HepG2 (cell line): ENCODE data around the gene TMEM132D. TPM values are rescaled to one million over a fixed set of nuclear protein-coding genes. Genes with fewer than 3 reads are reported as not detected.

Source experiments
- ATAC-seq: fragments of 200-7000 bp; cut with Tn5 transposase; 3 replicates; pipeline ENCODE4 v1.9.1; 2020; ENCODE audit warnings: mild to moderate bottlenecking, moderate library complexity
- BruUV-seq: library from RNA; stranded (reverse); fragments of 400-500 nt; replicated peaks from 2 replicates; lab custom pipeline; 2021; lab: Mats Ljungman, UMichigan
- CTCF ChIA-PET: fragments of 300-600 bp; formaldehyde crosslinking; extraction: SDS; loops from one replicate; lab custom pipeline; 2021; ENCODE audit warnings: low total read pairs, inconsistent platforms, low intra/inter-chr PET ratio; lab: Yijun Ruan, JAX
- POLR2A ChIA-PET: fragments of 350-600 bp; sonication (Branson Sonifier 250); formaldehyde crosslinking; loops from one replicate; lab custom pipeline; 2020; ENCODE audit warnings: antibody characterized with exemption, inconsistent platforms; lab: Yijun Ruan, JAX
- DNase-seq: peaks from one replicate; pipeline ENCODE4 v3.0.0-alpha.2; 2015; ENCODE audit warnings: low spot score
- FAIRE-seq: peaks from 3 replicates; lab custom pipeline; 2011; peaks lifted over from hg19 to GRCh38; lab: Jason Lieb, UNC
- H2AFZ ChIP-seq: one replicate; pipeline ENCODE4 v1.6.1; 2011; ENCODE audit warnings: low read length, inconsistent platforms
- H3K27ac ChIP-seq: fragments of 300-600 bp; 3 replicates; pipeline ENCODE4 v1.8.0; 2011; ENCODE audit warnings: mixed run types, mild to moderate bottlenecking, mixed read lengths, low read length, inconsistent platforms; ENCODE audit not compliant: insufficient read depth; ENCODE audit errors: extremely low read length
- H3K27me3 ChIP-seq, 2 experiments: fragments of 200-600 bp in 1 of 2; 2 replicates in 1 of 2; 3 replicates in 1 of 2; pipeline versions ENCODE4 v1.6.0 to v1.8.0; 2011; ENCODE audit warnings: low read length in 2 of 2, mild to moderate bottlenecking in 2 of 2, moderate library complexity in 2 of 2, inconsistent platforms in 1 of 2; ENCODE audit not compliant: insufficient read depth in 2 of 2, control insufficient read depth in 1 of 2
- H3K36me3 ChIP-seq, 2 experiments: fragments of 200-600 bp in 1 of 2; replicated peaks in 1 of 2; 2 replicates in 1 of 2; 3 replicates in 1 of 2; pipeline versions ENCODE4 v1.5.1 to v1.8.0; 2011; ENCODE audit warnings: low read length in 2 of 2, inconsistent platforms in 1 of 2; ENCODE audit not compliant: insufficient read depth in 2 of 2, control insufficient read depth in 1 of 2
- H3K4me1 ChIP-seq: 2 replicates; pipeline ENCODE4 v1.5.1; 2012; ENCODE audit warnings: low read length, inconsistent platforms; ENCODE audit not compliant: insufficient read depth
- H3K4me2 ChIP-seq: 2 replicates; pipeline ENCODE4 v1.6.0; 2011; ENCODE audit warnings: low read depth, low read length, inconsistent platforms
- H3K4me3 ChIP-seq, 3 experiments: fragments of 200-600 bp in 1 of 3; sonication (generic), shearing (Covaris generic) in 1 of 3; replicated peaks in 1 of 3; 2 replicates each; pipeline ENCODE4 v1.5.1; 2011 to 2016; ENCODE audit warnings: low read length in 3 of 3, inconsistent platforms in 2 of 3, low read depth in 2 of 3, mild to moderate bottlenecking in 2 of 3, control low read depth in 1 of 3, mixed read lengths in 1 of 3; ENCODE audit not compliant: insufficient read depth in 1 of 3
- H3K79me2 ChIP-seq: one replicate; pipeline ENCODE4 v1.6.1; 2011; ENCODE audit warnings: low read length, inconsistent platforms; ENCODE audit not compliant: insufficient read depth
- H3K9ac ChIP-seq: 2 replicates; pipeline ENCODE4 v1.6.0; 2011; ENCODE audit warnings: mild to moderate bottlenecking, low read depth, low read length, inconsistent platforms; ENCODE audit not compliant: insufficient read depth
- H3K9me3 ChIP-seq: 2 replicates; pipeline ENCODE4 v1.5.1; 2012; ENCODE audit warnings: mild to moderate bottlenecking, low read length
- H4K20me1 ChIP-seq: 2 replicates; pipeline ENCODE4 v1.6.0; 2011; ENCODE audit warnings: inconsistent platforms, mild to moderate bottlenecking, low read length, moderate library complexity; ENCODE audit not compliant: insufficient read depth
- ATF6 ChIP-seq: sonication (generic); formaldehyde crosslinking; conservative IDR thresholded peaks from 2 replicates; pipeline ENCODE4 v1.4.0; 2020; ENCODE audit warnings: missing genetic modification reagents
- CC2D1A ChIP-seq: sonication (generic); formaldehyde crosslinking; IDR thresholded peaks from 2 replicates; pipeline ENCODE4 v1.8.1; 2023; ENCODE audit warnings: mild to moderate bottlenecking, missing genetic modification reagents
- EED ChIP-seq: sonication (generic); formaldehyde crosslinking; IDR thresholded peaks from 2 replicates; pipeline ENCODE4 v1.5.0; 2020; ENCODE audit warnings: mild to moderate bottlenecking, missing genetic modification reagents
- HMGA1 ChIP-seq: sonication (generic); formaldehyde crosslinking; conservative IDR thresholded peaks from 2 replicates; pipeline ENCODE4 v1.4.0; 2020; ENCODE audit warnings: missing genetic modification reagents
- LCORL ChIP-seq, 2 experiments: fragments of 450-650 bp in 1 of 2; sonication (generic) in 1 of 2; formaldehyde crosslinking in 1 of 2; IDR thresholded peaks; 2 replicates each; pipeline versions ENCODE4 v1.5.0 to v1.6.1; 2017 to 2020; ENCODE audit warnings: antibody characterized with exemption in 1 of 2, missing genetic modification reagents in 1 of 2
- MTA3 ChIP-seq: sonication (generic); formaldehyde crosslinking; IDR thresholded peaks from 2 replicates; pipeline ENCODE4 v1.4.0; 2020; ENCODE audit warnings: missing genetic modification reagents
- MTF2 ChIP-seq: sonication (generic); formaldehyde crosslinking; IDR thresholded peaks from 2 replicates; pipeline ENCODE4 v1.5.0; 2020; ENCODE audit warnings: missing genetic modification reagents, borderline replicate concordance
- NFAT5 ChIP-seq: sonication (generic); formaldehyde crosslinking; IDR thresholded peaks from 2 replicates; pipeline ENCODE4 v1.4.0; 2020; ENCODE audit warnings: missing genetic modification reagents
- RXRA ChIP-seq: sonication (generic); formaldehyde crosslinking; IDR thresholded peaks from 2 replicates; pipeline ENCODE4 v1.5.1; 2020; ENCODE audit warnings: missing genetic modification reagents
- SALL1 ChIP-seq: sonication (generic); formaldehyde crosslinking; IDR thresholded peaks from 2 replicates; pipeline ENCODE4 v1.8.0; 2022; ENCODE audit warnings: mild to moderate bottlenecking, missing genetic modification reagents
- SIX4 ChIP-seq: sonication (generic); formaldehyde crosslinking; IDR thresholded peaks from 2 replicates; pipeline ENCODE4 v1.4.0; 2020; ENCODE audit warnings: missing genetic modification reagents
- SRSF9 ChIP-seq: fragments of 200-400 bp; formaldehyde crosslinking; IDR thresholded peaks from 2 replicates; pipeline ENCODE4 v1.6.1; 2018; ENCODE audit warnings: borderline replicate concordance, mild to moderate bottlenecking, low read depth, low read length; ENCODE audit not compliant: insufficient read depth, poor library complexity, severe bottlenecking
- TCF12 ChIP-seq, 2 experiments: fragments of 450-650 bp in 1 of 2; sonication (generic) in 1 of 2; formaldehyde crosslinking in 1 of 2; IDR thresholded peaks; 2 replicates each; pipeline versions ENCODE4 v1.6.1 to v1.8.0; 2017 to 2022; ENCODE audit warnings: antibody characterized with exemption in 1 of 2, mild to moderate bottlenecking in 1 of 2, missing genetic modification reagents in 1 of 2, moderate library complexity in 1 of 2
- ZFP41 ChIP-seq: sonication (generic); formaldehyde crosslinking; IDR thresholded peaks from 2 replicates; pipeline ENCODE4 v1.4.0; 2020; ENCODE audit warnings: mild to moderate bottlenecking, missing genetic modification reagents, borderline replicate concordance
- ZNF30 ChIP-seq: sonication (generic); formaldehyde crosslinking; IDR thresholded peaks from 2 replicates; pipeline ENCODE4 v1.5.0; 2020; ENCODE audit warnings: mild to moderate bottlenecking, missing genetic modification reagents
- WGBS: methylation state at CpG from one replicate; pipeline ENCODE4 v1.1.6; 2017; ENCODE audit warnings: low lambda C conversion rate; 5-methylcytosine and 5-hydroxymethylcytosine counted together
- in situ Hi-C: cut with HindIII; loops from 2 replicates; pipeline ENCODE4 v1.10.0; 2017; ENCODE audit warnings: low pct_unique_long_range_greater_than_20kb; ENCODE audit not compliant: extremely low pct_ligation_motif_present
- intact Hi-C: fragments of 100-400 bp; cut with micrococcal nuclease; formaldehyde crosslinking; loops from one replicate; pipeline ENCODE4 v1.10.0; 2022; ENCODE audit not compliant: unreplicated experiment
- polyA plus RNA-seq, 8 experiments: library from polyadenylated mRNA; depleted of rRNA in 3 of 8; stranded (reverse) in 7 of 8; unstranded in 1 of 8; fragments of >200 nt; fragmentation: Illumina TruSeq in 4 of 8; extraction: Trizol in 4 of 8; gene quantifications; 2 replicates each; pipeline versions ENCODE4 v1.2.1 to v1.2.3, GENCODE V29; 2011 to 2016; ENCODE audit warnings: low read depth in 4 of 8, missing spikeins in 1 of 8, mixed read lengths in 1 of 8; ENCODE audit not compliant: insufficient read depth in 1 of 8
- total RNA-seq, 5 experiments: library from RNA; depleted of rRNA; stranded (reverse); fragments of >200 nt; fragmentation: Illumina TruSeq; extraction: Trizol; gene quantifications; 2 replicates each; pipeline ENCODE4 v1.2.3, GENCODE V29; 2016; ENCODE audit warnings: low read depth in 1 of 5
- TF ChIP-seq, protein P1 (sequence below): sonication (generic); formaldehyde crosslinking; IDR thresholded peaks from 2 replicates; pipeline ENCODE4 v1.4.0; 2020; ENCODE audit warnings: missing genetic modification reagents, borderline replicate concordance

The TMEM132D gene
- total and polyA plus RNA-seq, 2 of the 13 experiments (the other 11 are each of a cell fraction or from before 2014, with no cell fraction given) = not detected

DNA sequence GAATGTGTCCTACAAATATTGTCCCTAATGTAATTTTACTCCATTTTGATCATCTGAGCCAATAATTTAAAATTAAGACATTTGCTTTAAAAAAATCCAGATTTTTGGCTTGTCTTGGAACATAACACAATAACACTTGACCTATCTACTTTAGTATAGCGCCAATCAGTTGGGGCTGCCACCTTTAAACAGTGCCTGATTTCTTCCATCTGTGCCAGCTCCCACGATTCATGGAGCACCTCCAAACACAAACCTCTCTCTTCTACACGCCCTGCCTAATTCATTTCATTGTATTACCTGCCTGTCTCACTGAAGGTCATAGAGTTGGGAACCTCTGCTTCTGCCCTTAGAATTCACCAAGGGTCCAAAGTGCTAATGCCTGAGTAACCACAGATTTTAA lies 352.4 kb downstream of the TMEM132D start:
- H3K4me1 ChIP-seq = no peaks in the 10 kb centered on the region
- ATAC-seq = no peak
- DNase-seq = no peak
- in situ Hi-C loops = no loop called here
- CTCF ChIA-PET = no interaction called here
- H3K4me2 ChIP-seq = no peak overlapping the region
- no peaks in the 10 kb centered on the region for H3K27me3 ChIP-seq
- no peak overlapping the region for H2AFZ ChIP-seq
- peaks cover 58% of the 10 kb centered on the region for H3K9me3 ChIP-seq
- 34% methylated on average over 3 of the region's 3 CpGs for WGBS
- no peaks in the 10 kb centered on the region for H4K20me1 ChIP-seq
- POLR2A ChIA-PET = no interaction called here
- no peak overlapping the region for H3K27ac ChIP-seq
- H3K9ac ChIP-seq = no peak overlapping the region
- no peak for FAIRE-seq
- H3K79me2 ChIP-seq = no peaks in the 10 kb centered on the region
- no peaks in the 10 kb centered on the region for H3K36me3 ChIP-seq
- BruUV-seq = no TSS peak
- intact Hi-C loops = no loop called here
- H3K4me3 ChIP-seq = no peak overlapping the region
- no peak for TF ChIP-seq ZNF30 (CRISPR knock-in tag)
- no peak for TF ChIP-seq MTA3
- no peak for TF ChIP-seq SIX4 (CRISPR knock-in tag)
- TF ChIP-seq EED (CRISPR knock-in tag) = no peak
- TF ChIP-seq MTF2 (CRISPR knock-in tag) = no peak
- no peak for TF ChIP-seq SALL1 (CRISPR knock-in tag)
- no peak for TF ChIP-seq RXRA
- TF ChIP-seq NFAT5 (CRISPR knock-in tag) = no peak
- TF ChIP-seq CC2D1A (CRISPR knock-in tag) = no peak
- no peak for TF ChIP-seq ZFP41 (CRISPR knock-in tag)
- TF ChIP-seq, protein P1, sequence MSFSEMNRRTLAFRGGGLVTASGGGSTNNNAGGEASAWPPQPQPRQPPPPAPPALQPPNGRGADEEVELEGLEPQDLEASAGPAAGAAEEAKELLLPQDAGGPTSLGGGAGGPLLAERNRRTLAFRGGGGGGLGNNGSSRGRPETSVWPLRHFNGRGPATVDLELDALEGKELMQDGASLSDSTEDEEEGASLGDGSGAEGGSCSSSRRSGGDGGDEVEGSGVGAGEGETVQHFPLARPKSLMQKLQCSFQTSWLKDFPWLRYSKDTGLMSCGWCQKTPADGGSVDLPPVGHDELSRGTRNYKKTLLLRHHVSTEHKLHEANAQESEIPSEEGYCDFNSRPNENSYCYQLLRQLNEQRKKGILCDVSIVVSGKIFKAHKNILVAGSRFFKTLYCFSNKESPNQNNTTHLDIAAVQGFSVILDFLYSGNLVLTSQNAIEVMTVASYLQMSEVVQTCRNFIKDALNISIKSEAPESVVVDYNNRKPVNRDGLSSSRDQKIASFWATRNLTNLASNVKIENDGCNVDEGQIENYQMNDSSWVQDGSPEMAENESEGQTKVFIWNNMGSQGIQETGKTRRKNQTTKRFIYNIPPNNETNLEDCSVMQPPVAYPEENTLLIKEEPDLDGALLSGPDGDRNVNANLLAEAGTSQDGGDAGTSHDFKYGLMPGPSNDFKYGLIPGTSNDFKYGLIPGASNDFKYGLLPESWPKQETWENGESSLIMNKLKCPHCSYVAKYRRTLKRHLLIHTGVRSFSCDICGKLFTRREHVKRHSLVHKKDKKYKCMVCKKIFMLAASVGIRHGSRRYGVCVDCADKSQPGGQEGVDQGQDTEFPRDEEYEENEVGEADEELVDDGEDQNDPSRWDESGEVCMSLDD (CRISPR knock-in tag) = no peak
- TF ChIP-seq TCF12 (IDR thresholded peaks at IDR 0.05) = no peak
- TF ChIP-seq TCF12 (CRISPR knock-in tag; IDR thresholded peaks at IDR 0.05) = no peak
- TF ChIP-seq HMGA1 (CRISPR knock-in tag) = no peak
- TF ChIP-seq ATF6 (CRISPR knock-in tag) = no peak
- no peak for TF ChIP-seq SRSF9
- no peak for TF ChIP-seq LCORL (IDR thresholded peaks at IDR 0.05)
- TF ChIP-seq LCORL (CRISPR knock-in tag; IDR thresholded peaks at IDR 0.05) = no peak
